CMK (cell line): ENCODE measurements around the gene ARHGEF7.
"Not testable (repeated sequence)": the region's sequence is repeated elsewhere in the genome, so short reads cannot be mapped to it uniquely, and the experiment has no call there.

ENCODE experiments used
- DNase-seq: peaks from one replicate; pipeline ENCODE4 v3.0.0-alpha.2; 2010; ENCODE audit warnings: low read depth

ARHGEF7 gene

DNA sequence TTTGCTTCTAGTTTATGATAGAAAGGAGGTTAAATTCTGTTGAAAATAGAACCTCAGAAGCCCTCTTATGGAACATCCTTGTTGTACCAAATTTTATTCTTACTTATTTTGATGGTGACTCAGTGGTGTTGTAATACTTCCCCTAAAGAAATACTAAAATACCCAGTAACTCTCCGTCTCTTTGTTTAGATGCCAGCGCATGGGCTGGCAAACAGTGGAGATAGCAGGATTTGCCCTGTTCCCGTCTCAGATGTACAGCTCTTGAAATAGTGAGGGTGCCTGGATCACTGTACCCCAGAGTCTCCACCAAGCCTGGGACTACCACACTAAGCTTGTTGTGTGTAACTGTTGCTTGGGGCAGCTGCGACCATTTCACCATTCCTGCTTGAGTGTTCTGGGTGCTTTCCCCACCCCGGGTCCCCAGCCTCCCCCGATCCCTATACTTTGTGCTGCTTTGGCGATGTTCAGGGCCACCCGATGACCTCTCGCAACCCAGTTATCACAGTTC, 138.3 kb downstream of the ARHGEF7 start:
- no peak for DNase-seq

DNA sequence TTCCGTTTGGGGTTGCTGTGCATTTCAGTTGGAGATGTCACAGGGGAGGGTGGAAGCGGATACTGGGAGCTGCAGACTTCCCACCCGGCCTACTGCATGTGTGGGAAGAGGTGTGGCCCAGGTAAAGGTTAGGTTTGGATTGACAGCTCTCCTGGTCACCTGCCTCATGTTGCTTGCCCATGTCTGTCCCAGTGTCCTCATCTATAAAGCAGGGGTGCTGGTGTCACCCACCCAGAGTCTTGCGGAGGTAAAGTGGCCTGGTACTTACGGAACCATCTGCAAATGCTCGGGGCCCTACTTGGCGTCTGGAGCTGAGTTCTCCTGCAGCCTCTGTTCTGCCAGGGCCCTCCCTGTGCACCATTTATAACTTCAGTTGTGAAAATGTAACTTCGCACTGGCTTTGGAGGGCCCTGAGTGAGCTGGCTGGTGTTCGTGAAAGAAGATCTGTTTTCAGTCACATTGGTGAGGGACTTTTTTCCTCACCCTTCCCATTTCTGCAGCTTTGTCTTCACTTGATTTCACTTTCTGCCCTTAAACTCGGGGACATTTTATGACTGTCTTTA, 140.2 kb downstream of the ARHGEF7 start:
- DNase-seq = no peak

DNA sequence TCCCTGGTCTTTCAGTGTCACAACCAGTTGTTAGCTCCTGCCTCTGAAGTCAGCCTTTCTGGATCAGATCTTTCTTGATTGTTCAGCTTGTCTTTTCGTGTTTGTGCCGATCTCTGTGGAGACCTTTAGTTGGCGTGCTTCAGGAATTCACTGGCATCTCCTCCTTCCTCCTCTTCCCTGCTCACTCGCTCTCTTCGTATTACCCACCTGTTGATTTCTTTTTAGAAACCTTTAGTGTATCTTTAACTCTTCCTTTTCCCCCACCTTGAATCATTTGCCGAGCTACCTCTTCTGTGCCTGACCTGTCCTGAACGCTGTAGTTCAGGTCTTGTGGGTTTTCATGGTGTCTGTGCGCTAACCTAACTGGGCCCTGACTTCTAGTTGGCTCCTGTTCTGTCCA, 141.3 kb downstream of the ARHGEF7 start:
- no peak for DNase-seq

DNA sequence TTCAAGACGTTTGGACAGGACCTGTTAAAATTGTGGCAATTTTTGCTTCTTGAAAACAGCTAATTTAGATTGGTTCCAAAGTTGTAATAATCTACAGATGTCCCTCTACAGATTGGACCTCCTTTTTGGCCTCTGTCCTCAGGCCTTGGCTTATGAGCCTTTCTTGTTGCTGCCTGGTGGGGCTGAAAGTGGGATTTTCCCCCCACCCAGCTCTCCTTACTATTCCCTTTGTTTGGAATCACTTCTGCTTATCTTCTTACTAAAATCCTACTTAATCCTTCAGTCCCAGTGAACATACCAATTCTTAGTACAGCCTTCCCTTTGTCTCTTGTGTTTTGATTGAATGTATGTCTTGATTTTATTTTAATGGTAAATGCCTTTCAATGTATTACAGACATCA, 141.8 kb downstream of the ARHGEF7 start:
- DNase-seq = no peak

DNA sequence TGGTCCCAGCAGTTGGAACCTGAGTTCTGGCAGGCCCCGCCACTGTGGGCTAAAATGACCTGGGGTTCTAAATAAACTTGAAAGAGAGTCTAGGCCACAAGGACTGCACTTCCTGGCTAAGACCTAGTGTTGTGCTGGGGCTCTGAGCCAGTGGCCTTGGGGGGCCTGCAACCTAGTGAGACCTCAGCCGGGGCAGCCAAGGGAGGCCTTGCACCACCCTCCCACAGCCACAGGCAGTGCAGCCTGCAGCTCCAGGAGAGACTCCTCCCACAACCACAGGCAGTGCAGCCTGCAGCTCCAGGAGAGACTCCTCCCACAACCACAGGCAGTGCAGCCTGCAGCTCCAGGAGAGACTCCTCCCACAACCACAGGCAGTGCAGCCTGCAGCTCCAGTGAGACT, 142.8 kb downstream of the ARHGEF7 start:
- DNase-seq = not testable (repeated sequence)

DNA sequence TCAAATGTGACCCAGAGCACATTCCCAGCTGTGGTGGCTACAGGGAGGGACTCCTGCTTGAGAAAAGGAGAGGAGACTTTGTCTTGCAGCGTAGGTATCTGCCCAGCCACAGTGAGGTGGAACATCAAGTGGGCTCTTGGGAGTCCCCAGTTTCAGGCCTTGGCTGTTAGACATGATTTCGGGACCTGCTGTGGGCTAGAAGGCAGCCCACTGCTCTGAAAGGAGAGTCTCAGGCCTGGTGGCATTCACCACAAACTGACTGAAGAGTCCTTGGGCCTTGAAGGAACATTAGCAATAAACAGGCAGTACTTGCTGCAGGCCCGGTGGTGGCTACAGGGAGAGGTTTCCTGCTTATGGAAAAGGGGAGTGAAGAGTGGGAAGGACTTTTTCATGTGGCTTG, 143.5 kb downstream of the ARHGEF7 start:
- no peak for DNase-seq

DNA sequence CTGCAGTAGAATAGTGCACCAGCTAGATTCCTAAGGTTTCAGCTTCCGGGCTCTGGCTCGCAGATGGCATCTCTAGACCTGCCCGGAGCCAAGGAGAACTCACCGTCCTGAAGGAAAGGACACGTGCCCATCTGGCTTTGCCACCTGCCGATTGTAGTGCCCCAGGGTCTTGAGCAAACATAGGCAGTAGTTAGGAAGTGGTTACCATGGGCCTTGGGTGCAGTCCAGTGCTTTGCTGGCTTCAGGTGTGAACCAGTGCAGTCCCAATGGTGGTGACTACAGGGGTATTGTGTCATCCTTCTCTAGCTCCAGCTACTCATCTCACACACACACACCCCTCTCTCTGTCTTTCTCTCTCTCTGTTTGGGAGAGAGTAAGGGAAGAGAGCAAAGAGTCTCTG, 143.9 kb downstream of the ARHGEF7 start:
- DNase-seq = no peak

DNA sequence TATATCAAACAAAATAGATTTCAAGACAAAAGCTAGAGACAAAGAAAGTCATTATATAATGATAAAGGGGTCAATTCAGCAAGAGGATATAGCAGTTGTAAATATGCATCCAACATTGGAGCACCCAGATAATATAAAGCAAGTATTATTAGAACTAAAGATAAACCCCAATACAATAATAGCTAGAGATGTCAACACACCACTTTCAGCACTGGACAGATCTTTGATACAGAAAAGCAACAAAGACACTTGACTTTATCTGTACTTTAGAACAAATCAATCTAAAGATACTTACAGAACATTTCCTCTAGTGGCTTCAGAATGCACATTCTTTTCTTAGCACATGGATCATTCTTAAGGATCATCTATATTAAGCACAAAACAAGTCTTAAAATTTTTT, 146.2 kb downstream of the ARHGEF7 start:
- no peak for DNase-seq

DNA sequence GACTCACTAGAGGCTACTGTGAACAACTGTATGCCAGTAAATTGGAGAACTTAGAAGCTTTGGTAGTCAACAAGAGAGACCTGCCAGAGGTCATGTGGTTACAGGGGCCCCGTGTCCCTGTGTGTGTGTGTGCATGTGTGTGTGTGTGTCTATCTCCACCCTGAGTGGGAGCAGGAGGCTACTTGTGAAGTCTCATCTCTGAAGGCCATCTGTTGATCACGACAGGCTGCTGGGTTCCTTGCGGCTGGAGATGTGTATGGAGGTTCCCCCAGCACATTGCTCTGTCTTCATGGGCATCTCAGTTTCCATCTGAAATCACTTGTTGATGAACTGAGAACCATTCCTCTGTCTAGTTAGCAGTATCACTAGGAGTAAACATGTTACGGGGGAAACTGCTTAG, 147.2 kb downstream of the ARHGEF7 start:
- peak; percentile 30 for DNase-seq

DNA sequence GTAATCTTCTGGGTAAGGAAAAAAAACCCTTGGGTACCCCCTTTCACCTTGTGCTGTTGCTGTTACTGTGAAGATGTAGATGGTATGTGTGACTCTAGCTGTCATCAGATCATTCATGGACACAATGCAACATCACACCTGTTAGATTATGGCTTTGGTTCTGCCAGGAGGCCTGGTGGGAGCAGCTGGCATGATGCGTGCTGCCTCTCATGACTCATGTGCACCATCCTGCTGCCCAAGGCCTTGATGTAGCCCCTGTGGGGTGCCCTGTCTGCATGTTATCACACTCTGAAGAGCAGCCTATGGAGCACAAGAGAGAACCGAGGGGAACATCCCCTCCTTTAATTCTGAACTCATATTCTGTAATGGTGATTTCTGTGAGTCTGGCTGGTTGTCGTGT, 147.6 kb downstream of the ARHGEF7 start:
- no peak for DNase-seq

DNA sequence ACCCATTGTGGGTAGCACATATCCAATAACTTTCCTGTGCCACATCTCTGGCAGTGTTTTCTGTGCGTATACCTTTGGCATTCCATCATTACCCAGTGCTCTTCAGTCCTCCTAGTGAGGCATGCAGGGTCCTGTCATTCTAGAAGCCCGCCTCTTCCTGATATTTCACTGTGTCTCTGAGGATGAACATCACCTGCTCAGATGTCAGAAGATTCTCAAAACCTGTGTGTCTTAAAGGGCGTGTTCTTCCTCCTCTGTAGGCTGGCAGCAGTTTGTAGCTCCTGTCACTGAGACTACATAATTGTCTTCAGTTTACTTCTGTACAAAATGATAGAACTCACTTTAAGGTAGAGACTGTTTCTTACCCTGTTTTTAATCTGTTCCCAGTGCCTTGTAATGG, 148.5 kb downstream of the ARHGEF7 start:
- DNase-seq = no peak

DNA sequence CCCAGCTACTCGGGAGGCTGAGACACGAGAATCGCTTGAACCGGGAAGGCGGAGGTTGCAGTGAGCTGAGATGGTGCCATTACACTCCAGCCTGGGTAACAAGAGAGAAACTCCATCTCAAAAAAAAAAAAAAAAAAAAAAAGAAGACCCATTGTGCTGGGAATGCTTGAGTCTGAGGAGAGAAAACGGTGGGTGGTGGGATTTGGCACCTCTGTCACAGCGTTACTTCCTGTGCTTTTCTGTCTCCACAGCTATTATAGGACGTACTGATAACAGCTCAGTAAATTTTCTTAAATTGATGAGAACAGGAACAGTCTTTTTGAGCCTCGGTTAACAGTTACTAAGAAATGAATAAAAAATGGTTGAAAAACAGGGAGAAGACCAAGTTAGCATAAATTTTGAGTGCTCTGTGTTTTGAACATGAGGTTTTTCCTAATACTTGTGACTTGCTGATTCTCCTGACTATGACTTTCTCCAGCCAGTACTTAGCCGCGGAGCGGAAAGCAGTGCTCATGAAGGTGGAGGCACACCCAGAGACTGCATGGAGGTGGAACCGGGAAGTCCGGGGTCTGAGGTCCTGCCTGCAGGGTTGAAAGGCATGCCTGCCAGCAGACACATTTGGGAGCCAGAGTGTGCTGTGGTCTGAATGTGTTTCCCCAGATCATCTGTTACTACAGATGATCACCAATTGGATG, 150.0 kb downstream of the ARHGEF7 start:
- DNase-seq = no peak

DNA sequence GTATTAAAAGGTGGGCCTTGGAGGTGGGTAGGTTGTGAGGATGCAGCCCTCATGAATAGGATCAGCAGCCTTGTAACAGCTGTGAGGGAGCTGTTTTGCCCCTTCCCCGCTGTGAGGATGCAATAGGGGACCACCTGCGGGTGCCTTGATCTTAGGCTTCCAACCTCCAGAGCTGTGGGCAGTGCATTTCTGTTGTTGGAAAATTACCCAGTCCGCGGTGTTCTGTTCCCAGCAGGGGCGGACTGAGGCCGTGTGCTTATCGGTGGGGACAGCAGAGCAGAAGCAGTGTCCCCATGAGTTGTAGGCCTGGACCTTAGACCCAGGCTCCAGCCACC, 150.6 kb downstream of the ARHGEF7 start:
- no peak for DNase-seq

DNA sequence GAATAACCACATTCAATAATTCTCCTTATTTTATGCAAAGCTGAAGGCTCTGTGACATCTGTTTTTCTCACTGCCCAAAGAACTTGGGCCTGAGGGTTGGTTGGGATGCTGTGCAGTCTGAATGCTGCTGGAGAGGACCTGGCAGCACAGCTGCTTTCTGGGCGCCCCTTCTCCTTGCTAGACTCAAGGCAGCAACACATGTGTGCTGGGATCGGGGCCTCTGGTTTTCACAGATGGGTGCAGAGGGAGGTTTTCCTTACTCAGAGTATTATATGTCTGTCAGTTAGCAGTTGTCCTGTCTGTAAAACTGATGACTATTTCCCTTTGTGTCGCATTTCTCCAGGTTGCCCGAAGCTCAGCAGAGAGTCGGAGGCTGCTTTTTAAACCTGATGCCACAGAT, 152.1 kb downstream of the ARHGEF7 start:
- DNase-seq = no peak

DNA sequence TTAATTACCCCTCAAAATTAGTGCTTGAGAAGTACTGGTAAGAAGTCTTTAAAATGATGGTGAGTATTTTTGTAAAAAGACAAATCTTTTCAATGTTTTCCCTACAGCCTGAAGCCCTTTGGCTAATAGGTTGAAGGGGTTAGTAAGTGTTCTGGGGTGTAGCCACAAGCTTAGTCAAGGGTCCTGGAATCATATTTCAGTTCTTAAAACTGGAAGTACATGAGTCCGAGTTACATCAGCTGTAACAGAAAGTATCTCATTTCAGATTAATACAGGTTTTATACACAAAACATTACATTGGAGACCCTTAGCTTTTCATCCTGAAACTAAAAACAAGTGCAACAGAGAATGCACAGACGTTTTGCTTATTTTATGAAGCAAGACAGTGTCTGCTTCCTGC, 152.7 kb downstream of the ARHGEF7 start:
- no peak for DNase-seq

DNA sequence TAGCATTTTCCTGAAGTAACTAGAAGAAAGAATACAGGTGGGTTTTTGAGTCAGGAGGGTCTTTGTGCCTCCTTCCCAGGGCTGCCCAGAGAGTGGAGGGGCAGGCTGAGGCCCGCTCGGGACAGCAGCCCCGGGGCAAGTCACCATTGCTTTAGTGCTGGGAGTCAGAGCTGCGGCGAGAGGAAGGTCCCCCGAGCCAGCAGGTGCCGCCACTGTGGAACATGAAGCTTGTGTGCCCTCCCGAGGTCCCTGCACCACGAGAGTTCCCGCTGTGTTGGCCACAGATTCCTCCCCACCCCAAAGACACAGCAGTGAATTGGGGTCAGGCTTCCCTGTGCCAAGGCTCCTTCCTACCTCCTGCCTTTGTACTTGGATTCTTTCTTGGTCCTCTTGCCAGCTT, 154.4 kb downstream of the ARHGEF7 start:
- no peak for DNase-seq

DNA sequence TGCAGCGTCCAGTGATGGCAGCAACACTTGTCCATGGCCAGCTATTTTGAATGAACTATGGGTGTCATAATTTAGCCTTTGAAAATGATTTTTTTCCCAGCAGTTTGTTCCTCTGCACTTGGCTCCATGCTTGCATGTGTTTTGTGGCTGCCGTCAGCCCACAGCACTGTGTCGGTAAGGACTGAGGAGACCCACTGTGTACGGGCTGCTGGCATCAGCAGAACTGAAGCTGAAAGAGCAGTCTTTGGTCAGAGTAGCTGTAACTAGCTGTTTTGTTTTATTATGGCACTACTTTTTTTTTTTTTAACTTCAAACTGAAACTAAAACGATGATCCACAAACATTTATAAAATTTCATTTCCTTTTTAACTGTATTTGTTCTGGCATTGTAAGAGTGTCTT, 155.0 kb downstream of the ARHGEF7 start:
- no peak for DNase-seq

DNA sequence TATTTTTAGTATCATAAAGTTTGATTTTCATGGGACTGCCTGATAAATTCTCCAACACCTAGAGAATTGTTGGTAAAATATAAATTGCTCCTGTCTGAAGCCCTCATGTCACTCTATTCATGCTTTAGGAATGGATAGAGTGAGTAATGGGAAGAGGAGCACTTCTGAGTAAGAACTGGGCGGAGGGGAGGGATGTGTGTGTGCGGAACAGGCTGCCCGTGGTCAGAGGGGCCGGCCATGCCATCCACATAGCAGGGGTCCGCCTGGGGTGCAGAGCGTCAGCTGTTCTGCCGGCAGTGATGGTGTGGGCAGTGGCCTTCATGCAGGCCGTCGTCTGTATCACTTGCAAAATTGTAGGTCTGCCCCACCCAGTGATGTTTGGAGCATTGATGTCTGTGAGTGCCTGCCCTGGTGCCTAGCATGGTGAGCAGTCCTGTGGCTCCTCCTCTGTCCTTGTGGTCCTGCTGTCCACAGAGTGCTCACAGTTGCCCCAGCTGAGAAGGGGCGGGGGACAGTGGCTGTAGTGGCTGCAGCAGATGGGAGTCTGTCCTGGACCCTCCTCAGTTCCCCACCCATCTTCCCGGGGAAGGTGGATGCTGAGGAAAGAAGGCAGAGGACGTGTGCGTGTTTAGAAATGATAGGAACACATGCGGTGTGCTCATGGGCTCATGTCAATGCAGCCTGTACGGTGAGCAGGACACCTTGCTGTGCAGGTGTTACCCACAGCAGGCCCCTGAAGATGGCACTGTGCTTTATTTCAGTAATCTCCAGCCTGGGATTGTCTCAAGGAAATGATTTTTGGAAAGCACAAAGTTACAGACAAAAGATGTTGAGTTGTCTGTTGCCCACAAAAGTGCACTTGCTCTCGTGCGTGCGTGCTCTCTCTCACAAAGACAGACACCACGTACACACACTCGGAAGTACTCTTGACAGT, 155.9 kb downstream of the ARHGEF7 start:
- DNase-seq = no peak

DNA sequence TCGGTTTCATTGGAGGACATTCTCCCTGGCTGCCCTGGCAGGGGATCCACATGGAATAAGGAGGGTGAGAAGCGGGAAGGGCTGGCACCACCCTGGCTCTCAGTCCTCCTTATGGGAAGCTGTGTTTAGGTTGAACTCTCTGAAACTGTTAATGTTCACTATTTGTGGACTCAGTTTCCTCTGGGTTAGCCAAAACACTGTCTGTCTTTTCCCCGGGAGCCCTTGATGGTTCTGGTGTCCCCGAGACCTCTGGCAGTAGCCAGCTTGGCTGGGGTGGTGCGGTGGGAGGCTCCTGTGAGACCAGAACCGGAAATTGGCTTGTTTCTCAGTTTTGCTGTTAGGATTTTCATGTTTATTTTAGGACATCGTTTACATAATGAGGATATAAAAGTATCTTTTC, 157.0 kb downstream of the ARHGEF7 start:
- no peak for DNase-seq

DNA sequence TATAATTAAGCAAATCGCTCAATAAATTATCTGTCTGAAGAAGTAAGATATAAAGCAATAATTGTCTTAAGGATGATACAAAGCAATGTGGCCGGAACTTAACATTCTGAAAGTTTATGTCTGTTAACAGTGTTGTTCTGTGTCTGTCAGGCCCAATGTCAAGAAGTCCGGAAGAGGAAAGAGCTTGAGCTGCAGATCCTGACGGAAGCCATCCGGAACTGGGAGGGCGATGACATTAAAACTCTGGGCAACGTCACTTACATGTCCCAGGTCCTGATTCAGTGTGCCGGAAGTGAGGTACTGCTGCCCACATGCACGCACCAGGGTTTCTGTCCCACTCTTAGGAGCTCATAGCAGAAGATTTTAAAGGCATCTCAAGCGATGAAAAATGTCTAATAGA, 160.3 kb downstream of the ARHGEF7 start:
- no peak for DNase-seq

DNA sequence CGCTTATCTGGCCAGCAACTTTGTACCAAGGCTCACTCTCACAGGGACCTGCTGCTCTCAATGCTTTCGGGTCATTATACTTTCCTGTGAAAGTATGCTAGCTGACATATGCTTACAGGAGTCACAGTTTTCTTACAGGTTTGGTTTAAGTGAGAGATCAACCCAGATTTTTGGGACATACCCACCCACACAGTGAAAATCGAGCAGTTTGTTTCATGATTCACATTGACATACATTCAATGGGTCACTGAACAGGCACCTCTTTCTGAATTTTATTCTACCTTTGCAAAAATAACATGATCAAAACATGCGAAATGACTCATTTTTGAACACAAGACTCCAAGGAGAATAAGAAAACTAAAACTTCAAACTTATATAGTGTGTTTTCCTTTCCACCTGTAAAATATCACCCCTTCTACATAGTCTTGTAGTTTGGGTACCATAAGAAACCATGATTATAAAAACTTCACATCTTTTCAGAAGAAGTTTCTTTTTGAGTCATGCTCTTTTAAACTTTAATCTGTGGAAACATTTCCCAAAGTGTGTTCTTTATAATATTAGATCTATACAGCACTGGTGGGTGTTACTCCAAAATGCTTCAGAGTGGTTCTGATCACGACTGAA, 161.0 kb downstream of the ARHGEF7 start:
- no peak for DNase-seq

DNA sequence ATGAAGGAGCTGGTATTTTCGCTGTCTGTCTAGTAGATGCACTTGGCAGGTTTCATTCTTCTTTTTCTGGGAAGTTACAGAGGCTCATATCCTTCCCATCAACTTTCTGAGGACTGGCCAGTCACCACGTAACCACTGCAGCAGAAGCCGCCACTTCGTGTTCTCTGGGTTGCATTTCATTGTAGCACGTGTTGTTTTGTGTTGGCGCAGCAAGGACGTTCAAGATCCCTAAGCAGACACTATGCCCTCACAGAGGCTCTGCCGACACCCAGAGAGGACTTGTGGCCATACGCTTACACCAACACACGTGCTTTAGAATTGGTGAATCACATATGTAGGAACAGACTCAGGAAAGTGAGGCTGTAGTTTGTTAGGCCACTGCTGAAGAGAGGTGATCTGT, 163.1 kb downstream of the ARHGEF7 start:
- DNase-seq = no peak
